Measurements from ENCODE around the gene JSRP1. TPM values are rescaled to one million over a fixed set of nuclear protein-coding genes. Genes with fewer than 3 reads are reported as not detected.

JSRP1 gene
- total RNA-seq, 4 donors from 2014 or later = 1.5 TPM; not detected in 3

- peak overlapping the region; percentile 79 to 97 (median 86) for H3K4me3 ChIP-seq
- peaks cover 2 to 39% (median 5%) of the 10 kb centered on the region in 3 donors for H3K36me3 ChIP-seq
- intact Hi-C loops (cut with DNase I) = loop anchor here (2.0 to 10.0 kb wide), 2 partner anchors 35 to 81 kb away; partner anchors contain the start of gene AP3D1
- H3K4me1 ChIP-seq = peaks cover 31 to 86% (median 51%) of the 10 kb centered on the region in 3 donors
- peak overlapping the region; percentile 96 to 99 (median 98) for H3K27ac ChIP-seq
- H3K9me3 ChIP-seq = no peaks in the 10 kb centered on the region
- no peaks in the 10 kb centered on the region for H3K27me3 ChIP-seq
- no CpG with 5 or more reads among the region's 28 CpGs for WGBS, 2 donors
- TF ChIP-seq CTCF (IDR thresholded peaks at IDR 0.05) = no peak
- TF ChIP-seq POLR2A (IDR thresholded peaks at IDR 0.05) = peak in 3 of 4 donors; percentile 16 to 69 (median 36)
- no peak for DNase-seq
Observed at GRCh38 chr19:2236064-2236313, 20.2 kb downstream of the JSRP1 start.

- H3K9me3 ChIP-seq = no peaks in the 10 kb centered on the region
- H3K4me1 ChIP-seq = peaks cover 26 to 86% (median 47%) of the 10 kb centered on the region in 3 donors
- no peak for DNase-seq
- H3K36me3 ChIP-seq = peaks cover 5 to 44% (median 6%) of the 10 kb centered on the region in 3 donors
- H3K27ac ChIP-seq = peak overlapping the region; percentile 96 to 99 (median 98)
- intact Hi-C loops (cut with DNase I) = loop anchor here (2.0 to 10.0 kb wide), 2 partner anchors 35 to 81 kb away; partner anchors contain the start of gene AP3D1
- 0 to 2% methylated on average over 1 to 8 of the region's 48 CpGs for WGBS, 2 donors
- H3K27me3 ChIP-seq = no peaks in the 10 kb centered on the region
- peak overlapping the region; percentile 79 to 97 (median 86) for H3K4me3 ChIP-seq
- TF ChIP-seq POLR2A (IDR thresholded peaks at IDR 0.05) = no peak
- peak in 1 of 6 experiments; percentile 4 for TF ChIP-seq CTCF (IDR thresholded peaks at IDR 0.05)
Observed at GRCh38 chr19:2235381-2236063, 20.7 kb downstream of the JSRP1 start.

- Histone ChIP-seq H3K4me1 (peaks cover 21 to 85% (median 41%) of the 10 kb centered on the region in 3 donors), H3K27ac (peak overlapping the region; percentile 96 to 99 (median 98)), H3K27me3 (no peaks in the 10 kb centered on the region), H3K4me3 (peak overlapping the region; percentile 79 to 97 (median 86)), H3K36me3 (peaks cover 6 to 49% (median 9%) of the 10 kb centered on the region in 3 donors), H3K9me3 (no peaks in the 10 kb centered on the region)
- no peak for TF ChIP-seq POLR2A (IDR thresholded peaks at IDR 0.05)
- TF ChIP-seq CTCF (IDR thresholded peaks at IDR 0.05) = no peak
- no peak for DNase-seq
- 26 to 36% methylated on average over 6 of the region's 6 CpGs for WGBS, 2 donors
- intact Hi-C loops (cut with DNase I) = loop anchor here (10.0 kb wide), 1 partner anchor 80 kb away; the partner anchor contains the start of gene AP3D1
Observed at GRCh38 chr19:2234996-2235380, 21.2 kb downstream of the JSRP1 start.

DNA sequence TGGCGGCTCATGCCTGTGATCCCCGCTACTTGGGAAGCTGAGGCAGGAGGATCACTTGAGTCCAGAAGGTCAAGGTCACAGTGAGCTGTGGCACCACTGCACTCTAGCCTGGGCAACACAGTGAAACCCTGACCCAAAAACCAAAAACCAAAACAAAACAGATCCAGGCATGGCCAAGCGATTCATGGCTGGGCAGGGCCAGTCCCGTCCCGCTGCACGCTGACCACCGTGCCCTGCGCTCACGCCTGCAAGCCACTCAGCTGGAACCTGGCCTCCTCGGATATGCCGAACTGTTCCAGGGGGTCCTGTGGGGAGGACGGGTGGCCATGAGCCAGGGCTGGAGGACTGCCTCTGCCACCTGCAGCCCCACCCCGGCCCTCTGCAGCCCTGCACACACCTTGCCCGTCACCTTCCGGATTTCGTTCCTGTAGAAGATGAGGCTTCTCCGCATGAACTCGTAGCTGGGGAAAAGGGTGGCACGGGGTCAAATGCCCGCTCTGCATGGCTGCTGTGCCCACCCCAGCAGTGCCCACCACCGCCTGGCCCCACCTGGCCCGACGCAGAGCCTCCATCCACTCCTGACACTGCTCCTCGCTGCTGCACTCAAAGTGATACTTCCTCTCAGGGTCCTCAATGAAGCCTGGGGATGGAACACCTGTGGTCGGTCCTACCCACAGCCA, 22.5 kb downstream of the JSRP1 start:
- no peak for DNase-seq
- intact Hi-C loops (cut with DNase I) = loop anchor here (10.0 kb wide), 1 partner anchor 79 kb away; the partner anchor contains the start of gene AP3D1
- no peaks in the 10 kb centered on the region for H3K9me3 ChIP-seq
- no peak overlapping the region for H3K4me3 ChIP-seq
- no peak overlapping the region for H3K27ac ChIP-seq
- TF ChIP-seq POLR2A (IDR thresholded peaks at IDR 0.05) (no peak), CTCF (IDR thresholded peaks at IDR 0.05) (no peak)
- H3K4me1 ChIP-seq = peaks cover 18 to 76% (median 30%) of the 10 kb centered on the region in 3 donors
- H3K27me3 ChIP-seq = no peaks in the 10 kb centered on the region
- 79 to 87% methylated on average over 20 to 21 of the region's 25 CpGs for WGBS, 2 donors
- H3K36me3 ChIP-seq = peaks cover 6 to 62% (median 21%) of the 10 kb centered on the region in 3 donors

Measured in esophagus squamous epithelium (tissue), 5 donors.